ENCODE measurements around the gene P2RX5.
"Not testable (repeated sequence)": the region's sequence is repeated elsewhere in the genome, so short reads cannot be mapped to it uniquely, and the experiment has no call there.

The P2RX5 gene, protein sequence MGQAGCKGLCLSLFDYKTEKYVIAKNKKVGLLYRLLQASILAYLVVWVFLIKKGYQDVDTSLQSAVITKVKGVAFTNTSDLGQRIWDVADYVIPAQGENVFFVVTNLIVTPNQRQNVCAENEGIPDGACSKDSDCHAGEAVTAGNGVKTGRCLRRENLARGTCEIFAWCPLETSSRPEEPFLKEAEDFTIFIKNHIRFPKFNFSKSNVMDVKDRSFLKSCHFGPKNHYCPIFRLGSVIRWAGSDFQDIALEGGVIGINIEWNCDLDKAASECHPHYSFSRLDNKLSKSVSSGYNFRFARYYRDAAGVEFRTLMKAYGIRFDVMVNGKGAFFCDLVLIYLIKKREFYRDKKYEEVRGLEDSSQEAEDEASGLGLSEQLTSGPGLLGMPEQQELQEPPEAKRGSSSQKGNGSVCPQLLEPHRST

GRCh38 chr17:3695723-3696411 lies at the start of gene P2RX5:
Gene P2RX5, minus strand, starts transcription at chr17:3696155. Its CDS starts 150 bp downstream, at chr17:3696005.
- DNase-seq (ENCODE audit: low read depth in 4 of 4, low spot score in 1 of 4) = peak in 1 of 4 experiments; percentile 35

- DNase-seq (ENCODE audit: low read depth in 4 of 4, low spot score in 1 of 4) = no peak
Measured at GRCh38 chr17:3745071-3745470, 49.1 kb upstream of the P2RX5 start.

GRCh38 chr17:3744014-3744413 lies 48.1 kb upstream of the P2RX5 start:
- no peak for DNase-seq (ENCODE audit: low read depth in 4 of 4, low spot score in 1 of 4)

GRCh38 chr17:3740611-3741073 lies 44.7 kb upstream of the P2RX5 start:
- DNase-seq (ENCODE audit: low read depth in 4 of 4, low spot score in 1 of 4) = no peak

DNA sequence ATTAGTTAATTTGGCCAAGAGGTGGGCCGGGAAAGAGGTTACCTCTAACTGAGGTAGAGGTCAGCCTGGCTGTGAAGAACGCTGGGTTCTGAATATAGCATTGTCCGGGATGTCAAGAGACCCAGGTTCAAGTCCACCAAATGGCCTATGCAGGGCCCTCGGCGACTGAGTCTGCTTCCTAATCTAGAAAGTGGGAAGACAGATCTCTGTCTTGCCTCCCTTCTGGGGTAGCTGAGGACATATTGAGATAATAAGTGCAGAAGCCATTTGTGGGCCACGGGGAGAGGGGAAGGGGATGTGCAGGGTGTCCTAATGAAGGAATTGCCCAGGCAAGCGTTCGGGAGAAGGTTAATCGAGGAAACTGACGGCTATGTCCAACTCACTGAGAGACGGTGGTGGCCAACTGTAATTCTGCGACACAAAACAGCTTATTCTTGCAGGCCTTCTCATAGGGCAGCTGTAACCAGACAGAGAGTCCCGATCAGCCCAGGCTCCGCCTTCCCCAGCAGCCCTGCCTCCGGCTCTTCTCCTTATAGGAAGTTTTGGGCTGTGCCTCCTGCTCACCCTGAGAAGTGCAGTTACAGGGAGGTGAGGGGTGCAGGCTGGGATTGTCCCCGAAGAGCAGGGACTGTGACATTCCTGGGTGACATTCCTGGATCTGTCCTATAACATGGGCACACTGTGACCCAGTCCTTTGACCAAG lies 43.6 kb upstream of the P2RX5 start:
- no peak for DNase-seq (ENCODE audit: low read depth in 4 of 4, low spot score in 1 of 4)

GRCh38 chr17:3738562-3739295 lies 42.8 kb upstream of the P2RX5 start:
- DNase-seq (ENCODE audit: low read depth in 4 of 4, low spot score in 1 of 4) = peak in 2 of 4 experiments; percentile 60 to 62

DNA sequence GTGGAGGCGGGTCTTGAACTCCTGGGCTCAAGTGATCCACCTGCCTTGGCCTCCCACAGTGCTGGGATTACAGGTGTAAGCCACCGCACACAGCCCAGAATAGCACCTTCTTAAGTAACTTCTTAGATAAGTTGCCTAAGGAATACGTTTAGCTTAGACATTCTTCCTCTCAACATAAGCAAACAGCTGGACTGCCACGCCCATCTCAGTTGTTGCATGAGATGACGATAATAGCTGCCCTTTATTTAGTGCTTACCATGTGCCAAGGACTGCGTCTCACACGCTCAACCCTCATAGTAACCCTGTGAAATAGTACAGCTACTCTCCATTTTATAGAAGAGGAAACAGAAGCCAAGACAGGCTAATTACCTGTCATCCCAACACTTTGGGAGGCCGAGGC lies 39.6 kb upstream of the P2RX5 start:
- no peak for DNase-seq (ENCODE audit: low read depth in 4 of 4, low spot score in 1 of 4)

DNA sequence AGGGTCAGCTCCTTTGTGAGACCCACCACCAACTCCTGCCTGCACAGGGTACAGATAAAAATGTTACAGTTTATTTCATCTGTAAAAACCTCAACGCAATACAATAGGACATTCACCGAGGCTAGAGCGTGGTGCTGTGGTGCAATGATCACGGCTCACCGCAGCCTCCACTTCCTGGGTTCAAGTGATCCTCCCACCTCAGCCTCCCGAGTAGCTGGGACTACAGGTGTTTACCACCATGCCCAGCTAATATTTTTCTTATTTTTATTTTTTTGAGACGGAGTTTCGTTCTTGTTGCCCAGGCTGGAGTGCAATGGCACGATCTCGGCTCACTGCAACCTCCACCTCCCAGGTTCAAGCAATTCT lies 38.9 kb upstream of the P2RX5 start:
- not testable (repeated sequence) for DNase-seq (ENCODE audit: low read depth in 4 of 4, low spot score in 1 of 4)

GRCh38 chr17:3732210-3732621 lies 36.3 kb upstream of the P2RX5 start:
- DNase-seq (ENCODE audit: low read depth in 4 of 4, low spot score in 1 of 4) = no peak

DNA sequence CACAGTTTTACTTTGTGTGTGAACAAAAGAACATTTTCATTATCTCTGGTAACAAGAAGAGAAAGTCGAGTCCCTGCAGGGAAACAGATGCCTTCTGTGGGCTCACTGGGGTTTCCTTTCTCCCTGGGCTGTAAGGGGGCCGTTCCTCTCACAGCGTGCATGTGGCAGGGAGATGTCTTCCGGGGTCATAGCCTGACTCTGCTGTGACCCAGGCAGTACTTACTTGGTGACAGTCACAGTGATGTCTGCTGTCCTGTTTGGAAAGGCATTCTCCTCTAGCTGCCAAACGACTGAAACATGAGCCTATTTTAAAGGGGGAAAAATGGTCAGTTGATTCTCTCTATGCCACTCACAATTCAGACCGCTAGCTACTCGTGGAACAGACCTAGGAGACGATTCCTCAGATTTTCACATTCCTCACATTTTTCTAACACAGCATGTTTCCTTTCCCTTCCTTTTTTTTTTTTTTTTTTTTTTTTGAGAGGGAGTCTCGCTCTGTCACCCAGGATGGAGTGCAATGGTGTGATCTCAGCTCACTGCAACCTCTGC lies 35.0 kb upstream of the P2RX5 start:
- no peak for DNase-seq (ENCODE audit: low read depth in 4 of 4, low spot score in 1 of 4)

DNA sequence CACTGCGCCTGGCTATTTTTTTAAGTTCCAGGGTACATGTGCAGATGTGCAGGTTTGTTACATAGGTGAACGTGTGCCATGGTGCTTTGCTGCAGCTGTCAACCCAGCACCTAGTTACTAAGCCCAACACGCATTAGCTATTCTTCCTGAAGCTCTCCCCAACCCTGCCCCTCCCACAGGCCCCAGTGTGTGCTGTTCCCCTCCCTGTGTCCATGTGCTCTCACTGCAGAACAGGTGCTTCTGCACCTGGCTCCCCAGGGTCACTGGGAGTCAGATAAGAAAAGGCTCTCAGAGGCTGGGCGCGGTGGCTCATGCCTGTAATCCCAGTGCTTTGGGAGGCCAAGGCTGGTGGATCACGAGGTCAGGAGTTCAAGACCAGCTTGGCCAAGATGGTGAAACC lies 33.9 kb upstream of the P2RX5 start:
- no peak for DNase-seq (ENCODE audit: low read depth in 4 of 4, low spot score in 1 of 4)

- DNase-seq (ENCODE audit: low read depth in 4 of 4, low spot score in 1 of 4) = not testable (repeated sequence)
Measured at GRCh38 chr17:3728099-3728498, 32.1 kb upstream of the P2RX5 start.

DNA sequence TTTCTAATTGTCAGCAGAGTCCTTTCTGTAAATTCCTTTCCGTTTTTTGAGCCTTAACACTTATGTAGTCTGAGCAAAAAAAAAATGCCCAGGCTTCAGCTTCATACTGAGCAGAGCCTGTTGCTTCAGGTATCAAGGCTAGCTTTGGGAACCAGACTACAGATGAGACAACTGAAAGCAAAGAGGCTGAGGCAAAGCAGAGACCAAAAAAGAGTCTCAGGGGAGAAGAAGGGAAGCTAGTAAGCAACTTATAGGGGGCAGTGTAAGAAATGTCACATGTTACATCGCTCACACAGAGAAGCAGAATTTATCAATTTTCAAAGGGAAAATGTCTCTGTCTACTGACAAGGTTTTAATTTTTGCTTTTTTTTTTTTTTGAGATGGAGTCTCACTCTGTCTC lies 31.1 kb upstream of the P2RX5 start:
- no peak for DNase-seq (ENCODE audit: low read depth in 4 of 4, low spot score in 1 of 4)

- no peak for DNase-seq (ENCODE audit: low read depth in 4 of 4, low spot score in 1 of 4)
Measured at GRCh38 chr17:3724378-3725077, 28.6 kb upstream of the P2RX5 start.

GRCh38 chr17:3723556-3724377 lies 27.8 kb upstream of the P2RX5 start, which contains the start of gene HASPIN:
Gene HASPIN, plus strand, starts transcription at chr17:3723903. Its CDS starts 33 bp downstream, at chr17:3723936.
- DNase-seq (ENCODE audit: low read depth in 4 of 4, low spot score in 1 of 4) = peak; percentile 83 to 90 (median 88)

DNA sequence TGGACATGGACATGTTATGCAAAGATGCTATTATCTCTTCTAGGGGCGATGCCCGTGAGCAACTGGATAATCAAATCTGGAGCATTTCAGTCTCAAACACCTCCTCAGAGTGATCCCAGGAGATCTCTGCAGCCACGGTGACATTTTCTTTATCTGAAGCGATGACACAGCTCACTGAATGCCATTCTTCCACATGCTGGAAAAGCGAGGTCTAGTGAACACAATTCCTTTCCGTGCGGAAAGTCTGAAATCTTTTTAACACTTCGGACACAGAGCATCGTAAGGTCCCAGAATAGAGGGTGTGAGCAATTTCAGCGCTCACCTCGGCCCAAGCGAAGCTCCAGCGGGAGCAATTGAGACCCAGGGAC lies 27.2 kb upstream of the P2RX5 start:
- no peak for DNase-seq (ENCODE audit: low read depth in 4 of 4, low spot score in 1 of 4)

- no peak for DNase-seq (ENCODE audit: low read depth in 4 of 4, low spot score in 1 of 4)
Measured at GRCh38 chr17:3722716-3723115, 26.8 kb upstream of the P2RX5 start.

GRCh38 chr17:3719265-3719664 lies 23.3 kb upstream of the P2RX5 start:
- DNase-seq (ENCODE audit: low read depth in 4 of 4, low spot score in 1 of 4) = no peak

GRCh38 chr17:3718201-3718600 lies 22.2 kb upstream of the P2RX5 start:
- no peak for DNase-seq (ENCODE audit: low read depth in 4 of 4, low spot score in 1 of 4)
